H1 (cell line): ENCODE data around the gene BLOC1S4. TPM values are rescaled to one million over a fixed set of nuclear protein-coding genes. Genes with fewer than 3 reads are reported as not detected.
A peak's percentile ranks its signal among the peaks of the same experiment; 100 is the strongest.
"Not testable (repeated sequence)": the region's sequence is repeated elsewhere in the genome, so short reads cannot be mapped to it uniquely, and the experiment has no call there.

ENCODE experiments used
- CTCF ChIA-PET: fragments of 300-600 bp; sonication (Branson Sonifier 250); formaldehyde crosslinking; loops from one replicate; lab custom pipeline; 2021; ENCODE audit not compliant: partially characterized antibody; lab: Charles Lee
- POLR2A ChIA-PET: fragments of 300-600 bp; sonication (Branson Sonifier 250); formaldehyde crosslinking; loops from one replicate; lab custom pipeline; 2021; ENCODE audit warnings: inconsistent platforms; ENCODE audit not compliant: partially characterized antibody; lab: Charles Lee
- DNase-seq, 2 experiments: peaks; one replicate each; pipeline versions ENCODE4 v3.0.0 to v3.0.0-alpha.2; 2010 to 2022; ENCODE audit warnings: low spot score in 2 of 2, low read depth in 1 of 2, mixed read lengths in 1 of 2
- FAIRE-seq: peaks from 2 replicates; lab custom pipeline; 2011; peaks lifted over from hg19 to GRCh38; lab: Jason Lieb, UNC
- H2AFZ ChIP-seq: 2 replicates; pipeline ENCODE4 v1.8.1; 2012; ENCODE audit warnings: low read length, inconsistent platforms
- H2AK5ac ChIP-seq: 2 replicates; pipeline ENCODE4 v1.6.1; 2013; ENCODE audit warnings: low read depth, low read length
- H2BK120ac ChIP-seq: replicated peaks from 2 replicates; pipeline ENCODE3; 2013; ENCODE audit warnings: low read depth, low read length, inconsistent platforms
- H2BK12ac ChIP-seq: 2 replicates; pipeline ENCODE4 v1.6.1; 2013; ENCODE audit warnings: low read depth, low read length
- H2BK15ac ChIP-seq: 2 replicates; pipeline ENCODE4 v1.6.1; 2013; ENCODE audit warnings: low read length
- H2BK20ac ChIP-seq: 2 replicates; pipeline ENCODE4 v1.6.1; 2013; ENCODE audit warnings: low read length
- H2BK5ac ChIP-seq: 2 replicates; pipeline ENCODE4 v1.6.1; 2013; ENCODE audit warnings: low read depth, low read length
- H3K14ac ChIP-seq: 2 replicates; pipeline ENCODE4 v1.6.1; 2013; ENCODE audit warnings: inconsistent platforms; ENCODE audit not compliant: insufficient read length
- H3K18ac ChIP-seq: 2 replicates; pipeline ENCODE4 v1.6.1; 2013; ENCODE audit warnings: low read length; ENCODE audit errors: extremely low read depth
- H3K23ac ChIP-seq: 2 replicates; pipeline ENCODE4 v1.6.1; 2013; ENCODE audit warnings: inconsistent platforms; ENCODE audit not compliant: insufficient read length
- H3K23me2 ChIP-seq: 2 replicates; pipeline ENCODE4 v1.6.1; 2013; ENCODE audit warnings: low read depth, low read length
- H3K27ac ChIP-seq: 2 replicates; pipeline ENCODE4 v1.6.1; 2011; ENCODE audit warnings: low read depth, low read length, inconsistent platforms
- H3K27me3 ChIP-seq, 4 experiments: replicated peaks in 1 of 4; 1 replicate in 1 of 4; 2 replicates in 3 of 4; pipeline versions ENCODE4 v1.6.1 to v1.8.1; 2011 to 2013; ENCODE audit warnings: low read length in 3 of 4, mild to moderate bottlenecking in 3 of 4, inconsistent platforms in 2 of 4, mixed read lengths in 2 of 4, moderate library complexity in 1 of 4; ENCODE audit not compliant: control insufficient read depth in 3 of 4, insufficient read depth in 3 of 4; ENCODE audit errors: extremely low read depth in 1 of 4
- H3K36me3 ChIP-seq, 4 experiments: 2 replicates each; pipeline versions ENCODE4 v1.6.1 to v1.8.1; 2011 to 2013; ENCODE audit warnings: mild to moderate bottlenecking in 4 of 4, low read length in 3 of 4, moderate library complexity in 2 of 4, control low read depth in 1 of 4, inconsistent platforms in 1 of 4; ENCODE audit not compliant: insufficient read depth in 4 of 4, control insufficient read depth in 2 of 4
- H3K4ac ChIP-seq: replicated peaks from 2 replicates; pipeline ENCODE3; 2013; ENCODE audit warnings: low read length, low read depth, mixed read lengths, inconsistent platforms; ENCODE audit not compliant: insufficient read length
- H3K4me1 ChIP-seq, 4 experiments: replicated peaks in 1 of 4; 1 replicate in 1 of 4; 2 replicates in 3 of 4; pipeline versions ENCODE4 v1.6.1 to v1.8.1; 2011 to 2013; ENCODE audit warnings: low read length in 3 of 4, inconsistent platforms in 2 of 4, mixed read lengths in 1 of 4; ENCODE audit not compliant: insufficient read depth in 4 of 4, control insufficient read depth in 3 of 4
- H3K4me2 ChIP-seq, 2 experiments: 2 replicates each; pipeline versions ENCODE4 v1.6.1 to v1.8.1; 2011 to 2013; ENCODE audit warnings: low read depth in 2 of 2, low read length in 2 of 2, control low read depth in 1 of 2, inconsistent platforms in 1 of 2, mild to moderate bottlenecking in 1 of 2; ENCODE audit not compliant: insufficient read depth in 1 of 2
- H3K4me3 ChIP-seq, 4 experiments: fragments of 200-600, 300-600 bp in 1 of 4; sonication (generic), shearing (Covaris generic), sonication (Bioruptor Twin) in 1 of 4; 2 replicates each; pipeline versions ENCODE4 v1.5.1 to v1.8.1; 2011 to 2016; ENCODE audit warnings: low read length in 4 of 4, low read depth in 3 of 4, control low read depth in 2 of 4, inconsistent platforms in 2 of 4, mild to moderate bottlenecking in 2 of 4, mixed read lengths in 1 of 4, moderate library complexity in 1 of 4; ENCODE audit not compliant: insufficient read depth in 2 of 4; ENCODE audit errors: extremely low read depth in 1 of 4
- H3K56ac ChIP-seq: replicated peaks from 2 replicates; pipeline ENCODE3; 2013; ENCODE audit warnings: low read depth, mild to moderate bottlenecking, mixed read lengths, low read length, inconsistent platforms; ENCODE audit not compliant: insufficient read length
- H3K79me1 ChIP-seq: 2 replicates; pipeline ENCODE4 v1.6.1; 2013; ENCODE audit warnings: low read depth, low read length, control low read depth
- H3K79me2 ChIP-seq, 2 experiments: 2 replicates each; pipeline versions ENCODE4 v1.6.1 to v1.8.1; 2012 to 2013; ENCODE audit warnings: low read length in 2 of 2, mild to moderate bottlenecking in 2 of 2, inconsistent platforms in 1 of 2; ENCODE audit not compliant: insufficient read depth in 2 of 2, control insufficient read depth in 1 of 2
- H3K9ac ChIP-seq, 4 experiments: replicated peaks in 1 of 4; 1 replicate in 1 of 4; 2 replicates in 3 of 4; pipeline versions ENCODE4 v1.6.1 to v1.8.1; 2011 to 2013; ENCODE audit warnings: low read depth in 3 of 4, low read length in 3 of 4, control low read depth in 2 of 4, mild to moderate bottlenecking in 2 of 4, moderate library complexity in 2 of 4, inconsistent platforms in 1 of 4; ENCODE audit errors: extremely low read depth in 1 of 4
- H3K9me3 ChIP-seq, 2 experiments: 2 replicates each; pipeline versions ENCODE4 v1.6.1 to v1.8.1; 2012 to 2013; ENCODE audit warnings: mild to moderate bottlenecking in 2 of 2, moderate library complexity in 2 of 2, control low read depth in 1 of 2, inconsistent platforms in 1 of 2, low read depth in 1 of 2, low read length in 1 of 2, mixed read lengths in 1 of 2; ENCODE audit not compliant: insufficient read depth in 2 of 2
- H4K20me1 ChIP-seq, 2 experiments: replicated peaks in 1 of 2; 2 replicates each; pipeline versions ENCODE3 to v1.8.1; 2011 to 2013; ENCODE audit warnings: inconsistent platforms in 2 of 2, low read length in 2 of 2, mild to moderate bottlenecking in 1 of 2; ENCODE audit not compliant: insufficient read depth in 2 of 2, control insufficient read depth in 1 of 2
- H4K5ac ChIP-seq: 2 replicates; pipeline ENCODE4 v1.6.1; 2013; ENCODE audit warnings: low read length, low read depth, mixed read lengths, inconsistent platforms; ENCODE audit not compliant: insufficient read length
- H4K8ac ChIP-seq: 2 replicates; pipeline ENCODE4 v1.8.0; 2013; ENCODE audit warnings: mild to moderate bottlenecking, moderate library complexity, low read length, inconsistent platforms; ENCODE audit not compliant: insufficient read depth; ENCODE audit errors: extremely low read depth
- H4K91ac ChIP-seq: replicated peaks from 2 replicates; pipeline ENCODE3; 2013; ENCODE audit warnings: low read length, mixed read lengths, inconsistent platforms; ENCODE audit not compliant: insufficient read length
- WGBS, 2 experiments: shearing (Covaris generic) in 1 of 2; methylation state at CpG; one replicate each; pipeline versions ENCODE4 v1.1.6 to v1.1.7; 2013 to 2015; ENCODE audit warnings: low lambda C conversion rate in 2 of 2, mixed read lengths in 2 of 2, inconsistent platforms in 1 of 2, low coverage in 1 of 2, missing lambda C conversion rate in 1 of 2; ENCODE audit not compliant: insufficient replicate concordance in 2 of 2, insufficient coverage in 1 of 2, insufficient read length in 1 of 2; ENCODE audit errors: extremely low coverage in 1 of 2, missing lambda C conversion rate in 1 of 2; 5-methylcytosine and 5-hydroxymethylcytosine counted together
- polyA plus RNA-seq, 7 experiments: library from polyadenylated mRNA; depleted of rRNA in 3 of 7; stranded (reverse) in 5 of 7; unstranded in 2 of 7; fragments of >200 nt in 5 of 7; fragments of 200-250 nt in 2 of 7; gene quantifications; 1 replicate in 5 of 7; 2 replicates in 1 of 7; 4 replicates in 1 of 7; pipeline versions ENCODE4 v1.2.1 to v1.2.3, GENCODE V29; 2011 to 2013; ENCODE audit warnings: missing spikeins in 2 of 7, mixed read lengths in 2 of 7
- total RNA-seq: library from RNA; stranded (reverse); fragmentation: NEBNext Ultra II Directional; extraction: Animal tissue kit (Norgen Biotek cat#: 25700); gene quantifications from 2 replicates; pipeline ENCODE4 v1.2.1, GENCODE V29; 2021

Gene BLOC1S4
- total and polyA plus RNA-seq, 2 of the 8 experiments (the other 6 are each of a cell fraction or from before 2014, with no cell fraction given) = 19.1 to 27.8 TPM

DNA sequence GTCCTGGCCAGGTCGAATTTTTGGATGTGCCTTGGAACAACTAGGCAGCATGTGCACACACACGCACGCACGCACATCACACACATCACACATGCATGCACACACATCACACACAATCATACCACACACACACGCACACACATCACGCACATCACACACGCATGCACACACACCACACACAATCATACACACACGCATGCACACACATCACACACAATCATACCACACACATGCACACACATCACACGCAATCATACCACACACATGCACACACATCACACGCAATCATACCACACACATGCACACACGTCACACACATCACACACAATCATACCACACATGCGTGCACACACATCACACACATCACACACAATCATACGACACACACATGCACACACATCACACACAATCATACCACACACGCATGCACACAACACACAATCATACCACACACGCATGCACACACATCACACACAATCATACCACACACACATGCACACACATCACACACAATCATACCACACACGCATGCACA is 9.5 kb downstream of the BLOC1S4 start:
- H4K8ac ChIP-seq, H3K79me2 ChIP-seq, H2BK5ac ChIP-seq, H4K5ac ChIP-seq, H3K18ac ChIP-seq, H2AFZ ChIP-seq, H3K27ac ChIP-seq, H2AK5ac ChIP-seq, H3K36me3 ChIP-seq, H3K23me2 ChIP-seq, H3K4ac ChIP-seq, H3K27me3 ChIP-seq, H2BK20ac ChIP-seq, H3K9me3 ChIP-seq, POLR2A ChIA-PET, H3K4me3 ChIP-seq, H3K79me1 ChIP-seq, H4K20me1 ChIP-seq, H3K23ac ChIP-seq, DNase-seq, H3K4me2 ChIP-seq, FAIRE-seq, H3K9ac ChIP-seq: not testable (repeated sequence)
- peak overlapping the region; percentile 69 for H3K56ac ChIP-seq
- H4K91ac ChIP-seq = peak overlapping the region; percentile 81
- H2BK120ac ChIP-seq = peak overlapping the region; percentile 43
- H3K4me1 ChIP-seq = peaks cover 0 to 13% (median 6%) of the 10 kb centered on the region in 4 experiments; a peak in 5 of 7 replicates
- 0 out of 2 replicates have a peak overlapping the region, but pooled peaks have one; percentile 14 for H2BK15ac ChIP-seq
- CTCF ChIA-PET = interaction anchor here (0.6 to 11.1 kb wide), 2 partner anchors 149 to 272 kb away, joined by 3 to 182 read pairs; no protein-coding TSS in a partner anchor
- peak overlapping the region; percentile 45 for H3K14ac ChIP-seq
- H2BK12ac ChIP-seq = peak overlapping the region; percentile 78; the same call in 1 of the 2 replicates
- 85 to 100% methylated on average over 1 to 16 of the region's 16 CpGs for WGBS, 2 experiments
